Tibial artery (tissue), 4 donors: ENCODE measurements around the gene AEBP2.
"Not testable (repeated sequence)": the region's sequence is repeated elsewhere in the genome, so short reads cannot be mapped to it uniquely, and the experiment has no call there.

Experiments used
- DNase-seq, 2 donors: peaks; one replicate each; pipeline ENCODE4 v3.0.0-alpha.2; 2019
- H3K27ac ChIP-seq, 2 donors: fragments of 200-600 bp; sonication (generic) in 1 of 2; 1 replicate in 1 of 2; 2 replicates in 1 of 2; pipeline ENCODE4 v1.5.1; 2018 to 2019; ENCODE audit warnings: mild to moderate bottlenecking in 1 of 2
- H3K27me3 ChIP-seq, 2 donors: fragments of 200-600 bp; sonication (generic) in 1 of 2; one replicate each; pipeline versions ENCODE4 v1.5.1 to v1.6.0; 2016 to 2019
- H3K36me3 ChIP-seq, 3 donors: fragments of 200-600 bp; sonication (generic) in 2 of 3; one replicate each; pipeline ENCODE4 v1.5.1; 2016 to 2019; ENCODE audit warnings: mild to moderate bottlenecking in 2 of 3
- H3K4me1 ChIP-seq, 4 donors: fragments of 200-600 bp; sonication (generic) in 2 of 4; 1 replicate in 3 of 4; 2 replicates in 1 of 4; pipeline ENCODE4 v1.5.1; 2016 to 2019
- H3K4me3 ChIP-seq, 2 donors: fragments of 200-600 bp; sonication (generic) in 1 of 2; 1 replicate in 1 of 2; 2 replicates in 1 of 2; pipeline ENCODE4 v1.5.1; 2018 to 2019; ENCODE audit warnings: mild to moderate bottlenecking in 2 of 2
- H3K9me3 ChIP-seq, 3 donors: fragments of 200-600 bp; sonication (generic) in 1 of 3; one replicate each; pipeline ENCODE4 v1.5.1; 2016 to 2019
- CTCF ChIP-seq, 2 experiments: fragments of 200-600 bp in 1 of 2; fragments of 450-650 bp in 1 of 2; IDR thresholded peaks; one replicate each; pipeline ENCODE4 v1.5.1; 2017 to 2019; ENCODE audit warnings: antibody characterized with exemption in 2 of 2, mild to moderate bottlenecking in 1 of 2, moderate library complexity in 1 of 2
- intact Hi-C: fragments of 100-400 bp; cut with DNase I; formaldehyde crosslinking; loops from one replicate; pipeline ENCODE4 v1.15.0; 2023; ENCODE audit warnings: low total_unique reads

Gene AEBP2

DNA sequence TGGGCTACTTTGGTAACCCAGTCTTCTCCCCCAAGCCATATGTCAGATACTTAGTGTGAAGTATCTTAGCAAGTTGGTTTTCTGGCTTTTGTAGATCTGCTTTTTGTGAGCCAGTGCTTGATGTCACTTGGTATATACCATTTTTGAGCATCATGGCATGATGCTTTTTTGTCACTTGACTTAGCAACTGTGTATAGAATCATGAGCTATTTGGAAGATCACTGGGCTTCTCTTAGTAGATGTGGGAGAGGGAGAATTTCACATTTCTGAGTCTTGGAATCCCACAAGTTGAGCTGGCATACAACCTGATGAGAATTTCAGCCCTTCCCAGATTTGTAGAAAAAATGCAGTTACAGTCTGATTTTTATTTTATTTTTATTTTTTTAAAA is 24.9 kb downstream of the AEBP2 start:
- Histone ChIP-seq H3K9me3 (no peaks in the 10 kb centered on the region), H3K4me1 (peaks cover 0 to 47% (median 8%) of the 10 kb centered on the region in 4 donors), H3K27me3 (no peaks in the 10 kb centered on the region), H3K36me3 (peaks cover 0 to 5% (median 4%) of the 10 kb centered on the region in 3 donors), H3K4me3 (no peak overlapping the region), H3K27ac (no peak overlapping the region)
- no peak for DNase-seq
- TF ChIP-seq CTCF (IDR thresholded peaks at IDR 0.05): no peak
- intact Hi-C loops: no loop called here

DNA sequence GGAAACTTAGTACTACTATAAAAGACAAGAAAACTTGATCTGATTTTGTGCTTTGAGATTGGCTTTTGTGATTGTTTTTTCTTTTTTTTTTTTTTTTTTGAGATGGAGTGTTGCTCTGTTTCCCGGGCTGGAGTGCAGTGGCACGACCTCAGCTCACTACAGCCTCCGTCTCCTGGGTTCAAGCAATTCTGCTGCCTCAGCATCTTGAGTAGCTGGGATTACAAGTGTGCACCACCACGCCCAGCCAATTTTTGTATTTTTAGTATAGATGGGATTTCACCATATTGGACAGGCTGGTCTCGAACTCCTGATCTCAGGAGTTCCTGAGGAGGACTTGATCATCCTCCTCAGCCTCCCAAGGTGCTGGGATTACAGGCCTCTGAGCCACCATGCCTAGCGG is 26.4 kb downstream of the AEBP2 start:
- no peak for TF ChIP-seq CTCF (IDR thresholded peaks at IDR 0.05)
- H3K27ac ChIP-seq: peak overlapping the region; percentile 19 to 61
- peaks cover 0 to 55% (median 12%) of the 10 kb centered on the region in 4 donors for H3K4me1 ChIP-seq
- H3K9me3 ChIP-seq: no peaks in the 10 kb centered on the region
- intact Hi-C loops: no loop called here
- peaks cover 0 to 5% (median 4%) of the 10 kb centered on the region in 3 donors for H3K36me3 ChIP-seq
- no peaks in the 10 kb centered on the region for H3K27me3 ChIP-seq
- no peak for DNase-seq
- H3K4me3 ChIP-seq: no peak overlapping the region

GRCh38 chr12:19474147-19474546 is 34.9 kb downstream of the AEBP2 start:
- H3K4me1 ChIP-seq: peaks cover 0 to 61% (median 10%) of the 10 kb centered on the region in 4 donors
- H3K9me3 ChIP-seq: no peaks in the 10 kb centered on the region
- DNase-seq: no peak
- H3K36me3 ChIP-seq: peaks cover 7 to 14% (median 13%) of the 10 kb centered on the region in 3 donors
- H3K27ac ChIP-seq: peak overlapping the region; percentile 56 to 63
- H3K4me3 ChIP-seq: no peak overlapping the region
- TF ChIP-seq CTCF (IDR thresholded peaks at IDR 0.05): no peak
- intact Hi-C loops: no loop called here
- no peaks in the 10 kb centered on the region for H3K27me3 ChIP-seq

DNA sequence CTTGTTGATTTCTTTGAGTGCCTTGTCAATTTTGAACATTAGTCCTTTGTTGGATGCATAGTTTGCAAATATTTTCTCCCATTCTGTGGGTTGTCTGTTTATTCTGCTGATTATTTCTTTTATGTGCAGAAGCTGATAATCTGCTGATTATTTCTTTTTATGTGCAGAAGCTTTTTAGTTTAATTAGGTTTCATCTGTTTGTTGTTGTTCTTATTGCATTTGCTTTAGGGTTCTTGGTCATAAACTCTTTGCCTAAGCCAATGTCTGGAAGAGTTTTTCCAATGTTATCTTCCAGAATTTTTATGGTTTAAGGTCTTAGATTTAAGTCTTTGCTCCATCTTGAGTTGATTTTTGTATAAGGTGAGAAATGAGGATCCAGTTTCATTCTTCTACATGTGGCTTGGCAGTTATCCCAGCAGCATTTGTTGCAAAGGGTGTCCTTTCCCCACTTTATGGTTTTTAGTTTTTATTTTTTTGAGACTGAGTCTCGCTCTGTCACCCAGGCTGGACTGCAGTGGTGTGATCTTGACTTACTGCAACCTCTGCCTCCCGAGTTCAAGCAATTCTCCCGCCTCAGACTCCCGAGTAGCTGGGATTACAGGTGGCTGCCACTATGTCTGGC is 36.7 kb downstream of the AEBP2 start:
- H3K9me3 ChIP-seq, H3K27ac ChIP-seq, H3K27me3 ChIP-seq, H3K4me3 ChIP-seq, intact Hi-C loops: not testable (repeated sequence)
- peaks cover 0 to 45% (median 5%) of the 10 kb centered on the region in 4 donors for H3K4me1 ChIP-seq
- peaks cover 16 to 25% (median 23%) of the 10 kb centered on the region in 3 donors for H3K36me3 ChIP-seq
- DNase-seq: peak in 1 of 2 donors; percentile 21

DNA sequence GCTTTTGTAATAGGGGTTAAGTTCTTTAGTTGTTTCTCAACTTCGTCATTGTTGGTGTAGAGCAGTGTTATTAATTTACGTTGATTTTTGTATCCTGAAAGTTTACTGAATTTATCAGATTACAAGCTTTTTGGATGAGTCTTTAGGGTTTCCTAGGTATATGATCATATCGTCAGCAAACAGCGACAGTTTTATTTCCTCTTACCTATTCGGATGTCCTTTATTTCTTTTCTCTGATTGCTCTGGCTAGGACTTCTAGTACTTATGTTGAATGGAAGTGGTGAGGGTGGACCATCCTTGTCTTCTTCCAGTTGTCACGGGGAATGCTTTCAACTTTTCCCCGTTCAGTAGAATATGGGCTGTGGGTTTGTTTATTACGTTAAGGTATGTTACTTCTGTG is 37.8 kb downstream of the AEBP2 start:
- TF ChIP-seq CTCF (IDR thresholded peaks at IDR 0.05): no peak
- H3K27me3 ChIP-seq: no peaks in the 10 kb centered on the region
- intact Hi-C loops: no loop called here
- peaks cover 0 to 9% (median 0%) of the 10 kb centered on the region in 3 donors for H3K9me3 ChIP-seq
- H3K4me1 ChIP-seq: peaks cover 0 to 42% (median 3%) of the 10 kb centered on the region in 4 donors
- H3K4me3 ChIP-seq: no peak overlapping the region
- H3K27ac ChIP-seq: no peak overlapping the region
- H3K36me3 ChIP-seq: peaks cover 16 to 25% (median 23%) of the 10 kb centered on the region in 3 donors
- DNase-seq: no peak

DNA sequence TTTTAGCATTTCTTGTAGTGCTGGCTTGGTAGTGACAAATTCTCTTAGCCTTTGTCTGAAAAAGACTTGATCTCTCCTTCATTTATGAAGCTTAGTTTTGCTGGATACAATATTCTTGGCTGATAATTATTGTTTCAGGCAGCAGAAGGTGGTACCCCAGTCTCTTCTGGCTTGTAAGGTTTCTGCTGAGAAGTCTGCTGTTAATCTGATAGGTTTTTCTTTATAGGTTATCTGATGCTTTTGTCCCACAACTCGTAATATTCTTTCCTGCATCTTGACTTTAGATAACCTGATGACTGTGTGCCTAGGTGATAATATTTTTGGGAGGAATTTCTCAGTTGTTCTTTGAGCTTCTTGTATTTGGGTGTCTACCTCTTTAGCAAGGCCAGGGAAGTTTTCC is 41.2 kb downstream of the AEBP2 start:
- Histone ChIP-seq H3K4me3 (no peak overlapping the region), H3K27ac (no peak overlapping the region), H3K36me3 (peaks cover 9 to 25% (median 14%) of the 10 kb centered on the region in 3 donors), H3K27me3 (no peaks in the 10 kb centered on the region), H3K4me1 (peaks cover 0 to 48% (median 13%) of the 10 kb centered on the region in 4 donors), H3K9me3 (peaks cover 0 to 9% (median 0%) of the 10 kb centered on the region in 3 donors)
- DNase-seq: no peak
- intact Hi-C loops: no loop called here
- TF ChIP-seq CTCF (IDR thresholded peaks at IDR 0.05): no peak
